GM21390 (cell line): ENCODE data around the gene TCIRG1.

ENCODE experiments used
- ATAC-seq: cut with Tn5 transposase; IDR thresholded peaks from one replicate; pipeline ENCODE4 v1.9.1; 2021; ENCODE audit not compliant: unreplicated experiment

The TCIRG1 gene

DNA sequence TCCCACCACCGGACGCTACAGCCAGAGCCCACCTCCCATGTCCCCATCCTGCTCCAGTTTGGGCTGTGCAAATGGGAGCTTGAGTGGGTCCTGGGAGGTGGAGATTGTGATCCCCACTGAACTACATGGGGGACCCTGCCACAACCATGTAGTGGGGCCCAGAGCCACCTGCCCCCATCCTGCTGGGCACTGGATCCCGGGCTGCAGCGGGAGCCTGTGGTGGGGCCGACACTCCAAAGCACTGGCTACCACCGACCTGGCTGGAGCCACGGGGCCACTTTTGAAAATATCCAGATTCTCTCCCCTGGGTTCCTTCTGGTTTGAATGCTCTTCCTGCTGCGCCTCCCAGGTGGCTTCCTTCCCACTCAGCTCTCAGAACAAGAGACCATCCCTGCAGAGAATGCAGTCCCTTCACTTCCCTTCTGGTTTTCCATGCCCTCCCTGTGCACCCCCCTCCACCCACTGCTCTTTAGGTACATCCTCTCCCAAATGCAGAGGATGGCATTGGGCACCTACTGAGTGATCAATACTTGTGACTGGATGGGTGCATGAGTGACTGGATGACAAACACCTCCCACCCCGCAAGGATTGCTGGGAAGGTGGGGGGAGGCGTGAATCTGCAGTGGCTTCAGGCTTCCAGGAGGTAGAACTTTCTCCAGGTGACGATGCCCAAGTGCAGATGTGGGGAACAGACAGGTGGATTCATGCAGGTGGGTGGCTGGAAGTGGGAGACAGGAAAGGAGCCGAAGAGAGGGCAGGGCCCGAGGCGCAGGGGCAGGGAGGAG is 34.1 kb upstream of the TCIRG1 start:
- ATAC-seq, result no peak

DNA sequence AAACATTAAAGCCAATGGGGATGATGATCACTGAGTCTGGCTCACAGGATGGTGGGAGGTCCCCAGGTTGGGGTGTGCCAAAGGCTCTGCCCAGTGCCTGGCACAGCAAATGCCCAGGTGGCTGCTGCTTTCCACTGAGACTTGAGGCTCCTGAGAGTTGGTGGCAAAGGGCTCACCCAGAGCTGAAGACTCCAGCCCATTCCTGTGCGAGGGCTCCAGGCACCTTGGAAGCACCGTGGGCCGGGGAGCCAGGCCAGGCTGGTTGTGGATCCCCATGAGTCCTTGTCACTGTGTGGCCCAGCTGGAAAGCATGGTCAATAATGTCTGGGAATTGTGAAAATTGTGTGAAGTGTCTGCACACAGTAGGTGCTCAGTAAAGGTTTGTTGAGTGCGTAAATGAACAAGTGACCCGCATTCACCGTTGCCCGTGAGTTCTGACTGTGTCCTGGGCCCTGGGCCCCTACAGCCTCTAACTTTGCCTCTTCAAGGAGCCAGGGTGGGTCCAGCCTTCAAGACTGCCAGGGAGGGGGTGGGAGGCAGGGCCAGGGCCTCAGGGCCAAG is 32.1 kb upstream of the TCIRG1 start:
- no peak for ATAC-seq

DNA sequence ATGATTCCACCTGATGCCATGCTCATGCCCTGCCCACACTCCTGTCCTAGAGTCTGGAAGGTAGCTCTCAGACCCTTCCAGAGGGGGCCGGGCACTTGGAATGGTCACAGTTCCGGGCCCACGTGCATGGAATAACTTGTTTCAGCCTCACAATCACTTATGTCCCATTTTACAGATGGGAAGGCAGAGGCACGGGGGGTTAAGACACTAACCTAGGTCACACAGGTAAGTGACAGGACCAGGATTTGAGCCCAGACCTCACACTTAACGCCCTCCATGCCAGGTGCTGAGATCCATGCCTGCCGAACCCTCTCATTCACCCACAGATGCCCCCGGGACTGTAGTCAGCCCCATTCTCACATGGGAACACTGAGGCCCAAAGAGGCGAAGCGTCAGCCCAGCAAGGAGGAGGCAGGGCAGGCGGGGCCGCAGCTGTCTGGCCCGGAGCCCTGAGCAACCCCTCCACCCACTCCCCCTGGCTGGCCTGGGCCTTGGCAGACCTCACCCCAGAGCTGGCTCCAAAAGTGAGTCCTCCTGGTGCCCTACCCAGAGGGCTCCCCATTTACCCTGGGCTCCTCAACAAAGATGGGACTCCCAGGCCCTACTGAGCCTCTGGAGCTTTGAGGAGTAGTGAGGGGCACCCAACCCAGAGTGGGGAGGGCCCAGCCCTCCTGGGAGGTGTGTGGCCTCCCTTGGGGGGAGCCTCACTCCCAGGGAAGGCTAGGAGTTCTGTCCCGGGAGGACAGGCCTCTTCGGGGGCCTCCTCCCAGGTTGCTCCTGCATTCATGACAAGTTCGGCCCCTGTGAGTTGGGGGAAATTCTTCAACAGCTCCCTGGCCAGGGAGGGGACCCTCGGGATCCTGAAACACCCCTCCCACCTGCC is 31.1 kb upstream of the TCIRG1 start:
- no peak for ATAC-seq

DNA sequence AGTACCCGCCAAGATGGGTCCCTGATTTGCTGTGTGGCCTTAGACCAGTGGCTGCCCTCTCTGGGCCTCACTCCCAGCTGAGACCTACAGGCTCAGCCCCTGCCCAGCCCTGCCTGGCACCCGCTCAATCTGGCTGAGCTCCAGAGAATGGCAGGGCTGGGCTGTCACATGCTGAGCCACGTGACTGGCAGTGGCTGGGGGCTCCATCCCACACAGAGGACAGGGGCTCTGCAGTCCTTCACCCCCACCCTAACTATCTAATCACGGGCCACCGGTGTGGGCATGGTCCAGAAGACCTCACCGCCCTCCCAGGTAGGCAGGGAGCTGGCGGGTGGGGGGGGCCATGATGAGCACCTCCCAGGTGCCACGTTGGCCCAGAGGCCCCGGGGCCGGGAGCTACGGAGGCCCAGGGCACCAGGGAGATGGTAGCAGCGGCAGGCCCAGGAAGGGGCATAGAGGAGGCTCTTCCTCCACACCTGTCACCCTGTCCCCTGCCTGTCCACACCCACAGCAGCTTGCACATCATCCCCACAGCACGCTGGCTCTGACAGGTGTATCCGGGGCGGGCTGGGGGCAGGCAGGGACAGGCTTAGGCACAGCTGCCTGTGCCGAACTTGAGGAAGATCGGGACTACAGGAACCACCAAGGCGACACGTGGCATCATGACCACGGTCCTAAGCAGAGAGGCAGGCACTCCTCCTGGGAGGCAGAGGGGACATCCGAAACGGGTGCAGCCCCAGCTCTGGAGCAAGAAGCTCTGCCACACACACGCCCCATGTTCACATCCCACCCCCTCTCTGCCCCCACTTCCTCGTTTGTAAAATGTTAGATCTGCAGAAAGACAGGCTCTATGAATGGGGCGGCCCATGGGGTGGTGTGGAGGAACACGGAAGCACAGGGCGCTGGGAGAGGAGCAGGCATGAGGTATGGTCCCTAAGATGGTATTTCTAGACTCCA is 30.2 kb upstream of the TCIRG1 start:
- no peak for ATAC-seq

DNA sequence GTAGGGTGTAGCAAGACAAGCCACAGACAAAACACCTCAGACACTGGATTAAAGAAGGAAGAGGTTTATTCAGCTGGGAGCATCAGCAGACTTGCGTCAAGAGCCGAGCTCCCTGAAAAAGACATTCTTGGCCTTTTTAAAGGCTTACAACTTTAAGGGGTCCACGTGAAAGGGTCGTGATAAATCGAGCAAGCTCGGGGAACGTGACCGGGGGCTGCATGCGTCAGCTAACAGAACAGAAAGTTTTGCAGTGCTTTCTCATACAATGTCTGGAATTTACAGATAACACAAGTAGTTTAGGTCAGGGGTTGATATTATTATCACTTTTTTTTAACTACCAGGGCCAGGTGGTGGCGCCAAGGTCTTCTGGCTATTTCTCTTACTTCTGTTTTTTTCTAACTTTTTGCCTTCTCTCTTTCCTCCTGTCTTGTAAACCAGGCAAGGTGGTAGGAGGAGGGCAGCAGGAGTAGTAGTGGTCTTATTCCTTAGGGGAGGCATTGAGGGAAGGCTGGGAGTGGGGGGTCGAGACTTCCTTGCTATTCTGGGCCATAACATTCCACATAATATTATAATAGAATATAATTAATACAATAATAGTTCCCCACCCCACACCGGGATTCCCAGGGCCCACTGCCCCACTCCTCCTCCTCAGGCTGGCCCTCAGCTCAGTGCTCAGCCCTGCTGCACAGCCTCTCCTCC is 29.3 kb upstream of the TCIRG1 start:
- no peak for ATAC-seq

DNA sequence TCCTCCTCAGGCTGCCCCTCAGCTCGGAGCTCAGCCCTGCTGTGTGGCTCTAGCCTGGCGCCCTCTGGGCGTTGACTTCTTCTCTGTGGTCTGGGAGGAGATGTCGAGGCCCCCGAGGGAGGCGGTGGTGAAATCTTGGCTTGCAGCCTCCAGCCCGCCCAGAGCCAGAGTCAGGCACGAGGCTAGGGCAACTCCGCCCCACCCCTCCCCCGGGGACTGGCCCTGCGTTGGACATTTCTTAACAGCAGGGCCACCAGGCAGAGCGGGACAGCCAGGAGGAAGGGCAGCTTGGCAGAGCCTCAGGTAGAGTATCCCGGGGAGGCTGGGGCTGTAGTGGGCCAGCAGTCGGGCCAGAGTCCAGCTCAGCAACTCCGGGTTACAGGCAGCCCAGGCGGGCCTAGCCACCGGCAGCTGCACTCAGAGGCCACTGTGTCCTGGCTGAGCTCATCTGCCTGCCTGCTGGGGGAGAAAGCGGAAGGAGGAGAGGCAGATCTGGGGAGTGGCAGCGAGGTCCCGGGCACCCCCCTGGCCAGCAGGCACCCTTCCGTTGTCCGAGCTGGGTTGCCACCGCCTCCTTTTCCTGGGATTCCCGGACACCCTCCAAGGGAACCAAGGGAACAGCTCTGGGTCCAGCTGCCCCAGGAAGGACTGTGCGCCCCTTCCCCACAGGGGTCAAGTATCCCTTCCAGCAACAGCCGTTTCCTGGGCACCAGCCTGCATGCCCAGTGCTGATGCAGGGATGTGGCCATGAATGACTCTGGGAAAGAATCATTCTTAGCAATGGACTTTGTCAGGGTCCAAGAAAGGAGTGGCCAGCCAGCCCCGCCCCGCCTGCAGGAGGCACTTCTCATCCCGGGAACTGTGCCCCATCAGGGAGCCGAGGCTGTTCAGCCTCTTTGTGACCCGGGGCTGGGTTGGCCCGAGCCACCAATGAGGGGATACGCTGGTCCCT is 28.5 kb upstream of the TCIRG1 start, which contains the start of gene ALDH3B1:
ALDH3B1 (plus strand) TSS at position 238 of the 952 bp plus-strand sequence. CDS start 4,971 bp downstream, outside the sequence.
- no peak for ATAC-seq

DNA sequence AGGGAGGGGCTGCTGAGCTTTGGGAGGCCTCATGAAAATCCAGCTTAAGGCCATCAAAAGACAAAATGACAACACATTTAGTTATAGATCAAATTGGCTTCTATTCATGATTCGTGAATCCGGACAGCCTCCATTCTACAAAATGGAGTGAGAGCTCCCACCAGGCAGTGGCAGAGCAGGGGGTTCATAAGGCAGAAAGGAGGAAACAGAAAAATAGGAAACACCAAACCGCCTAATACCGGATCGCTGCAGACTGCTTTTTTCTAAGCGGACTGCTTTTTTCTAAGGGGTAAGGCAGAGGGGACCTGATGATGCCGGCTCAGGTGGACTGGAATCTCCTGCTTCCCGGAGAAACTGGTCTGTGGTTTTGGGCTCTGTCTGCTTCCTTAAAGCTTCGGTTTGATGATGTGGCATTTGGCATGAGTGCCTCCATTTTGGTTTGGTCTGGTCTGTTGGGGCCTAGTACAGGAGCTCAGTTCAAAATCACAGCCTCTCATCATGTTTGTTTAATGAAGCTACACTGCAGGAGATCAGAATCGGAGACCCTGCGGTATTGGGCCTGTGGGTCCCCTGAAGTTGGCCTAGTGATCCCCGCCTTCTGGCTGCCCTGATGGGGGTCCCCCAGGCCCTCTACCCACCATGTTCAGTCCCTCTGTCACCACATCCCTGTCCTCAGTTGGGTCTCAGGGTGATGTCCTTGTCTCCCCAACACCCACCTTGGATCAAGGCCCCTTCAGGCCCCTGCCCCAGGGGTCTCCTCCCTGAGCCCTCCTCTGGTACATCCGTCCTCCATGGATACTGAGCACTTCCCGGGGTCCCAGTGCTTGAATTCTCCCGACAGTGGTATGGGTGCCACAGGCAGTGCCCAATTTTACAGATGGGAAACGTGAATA is 27.5 kb upstream of the TCIRG1 start:
- ATAC-seq, result no peak

DNA sequence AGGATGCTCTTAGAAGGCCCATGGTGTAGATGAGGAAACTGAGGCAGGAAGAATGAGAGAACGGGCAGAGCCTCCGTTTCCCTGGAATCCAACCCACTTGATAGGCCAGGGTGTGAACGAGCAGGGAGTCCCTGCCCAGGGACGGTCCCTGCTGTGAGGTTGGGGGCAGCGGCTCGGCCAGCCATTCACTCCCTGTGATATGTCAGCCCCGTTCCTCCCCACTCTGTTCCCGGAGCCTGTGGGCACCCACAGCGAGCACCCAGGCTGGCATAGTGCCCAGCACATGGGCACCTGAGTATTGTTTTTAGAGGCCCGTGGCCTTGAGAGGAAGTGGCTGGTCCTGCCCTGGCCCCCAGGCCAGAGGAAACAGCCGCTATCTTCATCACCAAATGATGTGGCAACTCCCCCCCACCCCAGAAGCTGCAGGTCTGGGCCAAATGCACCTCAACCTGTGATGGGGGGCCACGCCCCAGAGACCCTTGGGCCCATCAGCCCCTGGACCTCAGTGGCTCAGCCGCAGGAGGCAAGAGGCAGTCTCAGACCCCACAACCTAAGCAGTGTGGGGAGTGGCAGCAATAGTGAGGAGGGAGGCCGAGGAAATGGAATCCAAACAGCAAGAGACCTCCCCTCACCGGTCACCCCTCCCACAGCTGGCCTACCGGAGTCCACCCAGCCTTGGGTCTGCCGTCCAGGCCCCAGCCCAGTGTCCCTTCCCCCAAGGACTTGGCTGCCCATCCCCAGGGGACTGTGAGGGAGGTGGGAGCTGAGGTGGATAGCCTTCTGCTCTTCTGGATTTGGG is 26.6 kb upstream of the TCIRG1 start:
- ATAC-seq, result no peak

DNA sequence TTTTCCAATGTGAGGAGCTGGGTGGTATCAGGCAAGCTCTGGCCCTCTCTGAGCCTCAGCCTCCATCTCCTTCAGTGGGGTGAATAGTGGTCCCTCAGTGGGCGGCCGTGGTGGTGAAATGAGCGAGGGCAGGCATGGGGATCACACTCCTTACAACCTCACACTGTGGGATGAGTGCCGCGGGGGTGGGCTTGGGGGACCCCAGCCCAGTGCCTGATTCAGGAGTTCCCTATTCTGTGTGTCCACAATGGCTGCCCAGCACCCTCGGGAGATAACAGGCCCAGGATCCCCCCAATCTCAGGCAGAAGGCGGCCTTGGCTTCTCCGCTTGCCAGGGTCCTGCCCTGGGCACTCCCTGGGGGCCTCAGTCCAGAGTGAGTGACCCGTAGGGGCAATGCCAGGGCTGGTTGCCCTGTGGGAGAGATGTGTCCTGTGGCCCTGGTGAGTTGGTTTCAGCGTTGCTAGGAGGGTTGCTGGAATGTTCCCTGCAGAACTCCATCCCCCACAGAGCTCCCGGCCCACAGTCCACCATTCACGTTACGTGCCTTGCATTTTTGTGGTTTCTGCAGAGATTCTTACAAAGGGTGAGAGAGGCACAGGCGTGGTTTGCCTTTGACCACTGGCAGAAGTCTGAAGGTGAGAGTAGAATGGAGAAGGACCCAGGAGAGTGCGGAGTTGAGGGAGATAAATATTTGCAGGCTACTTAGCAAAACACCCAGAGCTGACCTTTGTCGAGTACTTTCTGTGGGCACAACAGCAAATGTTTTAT is 25.8 kb upstream of the TCIRG1 start:
- ATAC-seq, result no peak

DNA sequence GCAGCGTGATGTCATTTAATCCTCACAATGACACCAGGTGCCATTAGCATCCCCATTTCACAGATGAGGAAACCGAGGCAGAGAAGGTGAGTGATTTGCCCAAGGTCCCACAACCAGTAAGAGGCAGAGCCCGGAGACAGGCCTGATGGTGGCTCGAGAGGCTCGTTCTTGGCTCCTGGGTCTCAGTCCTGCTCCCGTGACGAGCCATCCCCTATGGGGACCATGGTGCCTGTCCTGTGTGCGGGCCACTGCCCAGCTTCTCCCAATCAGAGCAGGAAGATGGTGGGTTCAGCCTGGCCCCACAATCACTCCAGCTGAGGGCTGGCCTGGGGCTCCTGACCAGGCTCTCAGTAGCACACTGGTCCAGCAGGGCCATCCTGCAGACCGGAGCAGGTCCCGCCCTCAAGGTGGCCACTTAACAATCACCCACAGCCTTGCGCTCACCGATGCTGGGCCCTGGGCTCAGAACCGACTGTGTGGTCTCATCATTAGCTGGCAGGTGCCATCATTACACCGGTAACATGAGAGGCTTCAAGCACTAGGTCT is 25.1 kb upstream of the TCIRG1 start:
- ATAC-seq, result no peak

DNA sequence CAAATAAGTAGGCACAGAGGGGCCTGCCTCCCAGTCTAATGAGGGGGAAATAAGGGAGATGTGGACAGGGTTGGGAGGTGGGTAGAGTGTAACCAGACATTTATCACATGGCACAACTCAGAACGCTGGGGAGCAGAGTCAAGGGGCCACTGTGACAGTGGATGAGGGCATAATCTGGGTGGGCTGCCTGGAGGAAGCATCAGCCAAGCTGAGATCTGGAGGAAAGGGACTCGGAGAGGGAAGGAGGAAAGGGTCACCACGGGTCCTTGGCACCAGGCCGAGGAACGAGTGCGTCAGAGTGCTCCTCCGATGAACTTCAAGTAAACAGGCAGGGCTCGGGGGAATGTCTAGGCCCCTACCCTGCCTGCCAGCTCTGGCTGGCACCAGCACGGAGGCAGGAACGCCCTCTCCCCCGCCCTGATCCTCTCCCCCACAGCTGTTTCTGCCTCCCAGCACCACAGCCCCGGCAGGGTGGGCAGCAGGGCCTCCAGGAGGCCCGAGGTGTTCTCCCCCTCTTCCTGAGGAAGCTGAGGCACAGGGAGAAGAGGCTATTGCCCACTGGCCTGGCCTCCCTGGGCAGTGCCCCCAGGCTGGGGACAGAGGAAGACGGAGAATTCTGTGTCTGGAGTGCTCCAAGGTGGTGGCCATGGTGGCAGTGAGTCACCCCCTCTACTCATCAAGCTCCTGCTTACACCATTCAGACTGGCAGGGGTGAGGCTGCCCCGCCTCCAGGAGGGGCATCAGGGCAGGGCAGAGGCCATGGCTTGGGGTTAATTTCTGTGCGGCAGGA is 24.5 kb upstream of the TCIRG1 start:
- no peak for ATAC-seq

DNA sequence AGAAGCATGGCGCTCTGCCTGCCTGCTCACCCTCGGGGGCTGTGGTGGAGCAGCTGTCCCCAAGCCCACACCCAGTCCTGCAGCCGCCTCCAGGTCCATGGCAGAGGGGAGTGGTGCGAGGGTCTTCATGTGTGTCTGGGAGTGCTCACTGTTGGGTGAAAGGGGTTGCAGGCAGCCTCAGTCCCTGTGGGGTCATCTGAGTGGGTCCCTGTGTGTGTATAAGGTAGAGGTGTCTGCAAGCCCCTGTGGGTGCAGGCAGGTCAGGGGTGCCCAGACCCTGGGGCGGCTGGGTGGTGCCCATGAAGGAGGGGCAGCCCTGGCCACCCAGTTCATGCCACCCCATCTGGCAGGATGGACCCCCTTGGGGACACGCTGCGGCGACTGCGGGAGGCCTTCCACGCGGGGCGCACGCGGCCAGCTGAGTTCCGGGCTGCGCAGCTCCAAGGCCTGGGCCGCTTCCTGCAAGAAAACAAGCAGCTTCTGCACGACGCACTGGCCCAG is 23.8 kb upstream of the TCIRG1 start:
- ATAC-seq, result no peak

DNA sequence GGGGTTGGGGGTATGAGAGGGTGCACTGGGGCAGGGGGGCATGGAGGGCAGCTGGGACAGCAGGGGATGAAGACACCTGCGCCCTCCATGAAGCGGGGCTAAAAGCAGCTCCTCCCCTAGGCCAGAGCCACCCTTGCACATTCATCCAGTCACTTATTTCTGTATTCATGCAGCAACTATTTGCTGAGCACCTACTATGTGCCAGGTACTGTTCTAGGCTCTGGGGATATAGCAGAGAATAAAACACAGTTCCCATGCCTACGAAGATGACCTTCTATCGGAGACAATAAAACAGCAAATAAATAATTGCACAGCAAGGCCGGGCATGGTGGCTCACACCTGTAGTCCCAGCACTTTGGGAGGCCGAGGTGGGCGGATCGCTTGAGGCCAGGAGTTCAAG is 23.4 kb upstream of the TCIRG1 start:
- ATAC-seq, result no peak

DNA sequence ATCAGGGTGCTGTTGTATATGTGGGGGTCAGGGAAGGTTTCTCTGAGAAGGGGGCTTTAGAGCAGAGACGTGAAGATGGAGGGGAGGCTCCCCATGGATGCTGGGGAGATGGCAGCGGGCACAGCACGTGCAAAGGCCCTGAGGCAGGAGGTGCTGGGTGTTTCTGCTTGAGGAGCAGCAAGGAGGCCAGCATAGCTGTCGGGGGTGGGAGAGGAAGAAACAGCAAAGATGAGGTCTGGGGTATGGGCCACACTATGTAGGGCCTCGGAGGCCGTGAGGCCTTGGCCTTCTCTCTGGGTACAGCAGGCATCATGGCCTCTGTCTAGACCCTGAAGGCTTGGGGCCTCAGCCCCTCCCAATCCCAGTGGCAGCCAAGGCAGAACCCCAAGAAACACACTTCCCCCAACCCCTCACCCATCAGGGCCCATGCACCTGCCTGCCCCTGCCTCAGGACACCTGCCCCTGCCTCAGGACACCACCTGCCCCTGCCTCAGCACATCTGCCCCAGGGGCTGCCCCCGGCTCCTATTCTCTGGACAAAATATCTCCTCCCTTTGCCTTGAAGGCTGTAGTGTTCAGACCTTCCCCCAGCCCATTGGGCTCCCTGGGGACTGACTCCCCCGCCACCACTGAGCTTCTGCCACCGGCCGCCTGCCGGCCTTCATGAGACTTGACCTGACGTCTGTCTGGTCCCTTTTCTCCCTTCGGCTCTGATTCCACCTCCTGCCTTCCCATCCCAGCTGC is 22.5 kb upstream of the TCIRG1 start:
- ATAC-seq, result no peak
